ENCODE data around the gene TTLL11. TPM values are rescaled to one million over a fixed set of nuclear protein-coding genes. Genes with fewer than 3 reads are reported as not detected.

TTLL11 gene
- total and polyA plus RNA-seq, 2 of the 8 experiments (the other 6 are each of a cell fraction or from before 2014, with no cell fraction given): 0.56 to 0.80 TPM

- TF ChIP-seq CHD7 (IDR thresholded peaks at IDR 0.05; ENCODE audit: insufficient replicate concordance, low read length) (no peak), HDAC6 (IDR thresholded peaks at IDR 0.05; ENCODE audit: low read depth, low read length) (no peak), SIN3A (conservative IDR thresholded peaks at IDR 0.05 in 1 of 2, IDR thresholded peaks at IDR 0.05 in 1 of 2; ENCODE audit: low read depth in 1 of 2, low read length in 2 of 2) (no peak), CBX8 (IDR thresholded peaks at IDR 0.05; ENCODE audit: borderline replicate concordance, low read depth, low read length) (no peak), RAD21 (IDR thresholded peaks at IDR 0.05 in 1 of 2, conservative IDR thresholded peaks at IDR 0.05 in 1 of 2; ENCODE audit: low read depth in 2 of 2, low read length in 2 of 2) (no peak), SRF (IDR thresholded peaks at IDR 0.05; ENCODE audit: low read depth, low read length) (no peak), SAP30 (IDR thresholded peaks at IDR 0.05; ENCODE audit: insufficient read depth, insufficient replicate concordance, low read length) (no peak), POU5F1 (IDR thresholded peaks at IDR 0.05; ENCODE audit: low read depth, low read length) (no peak), ATF3 (IDR thresholded peaks at IDR 0.05; ENCODE audit: insufficient read depth, low read depth, low read length) (no peak), GABPA (IDR thresholded peaks at IDR 0.05; ENCODE audit: borderline replicate concordance, insufficient read depth, low read length) (no peak)
Observed at GRCh38 chr9:122141671-122142070, 48.6 kb upstream of the TTLL11 start (continued).

Measured in H1 (cell line).